IMR-90 (cell line): ENCODE results near the gene COL18A1. TPM values are rescaled to one million over a fixed set of nuclear protein-coding genes. Genes with fewer than 3 reads are reported as not detected.

ENCODE experiments used
- ATAC-seq: fragments of 200-7000 bp; cut with Tn5 transposase; 2 replicates; pipeline ENCODE4 v1.9.1; 2020; ENCODE audit warnings: low read depth, mild to moderate bottlenecking, moderate library complexity
- BruUV-seq: library from RNA; stranded (reverse); fragments of 400-500 nt; replicated peaks from 2 replicates; lab custom pipeline; 2021; lab: Mats Ljungman, UMichigan
- CTCF ChIA-PET: fragments of 300-600 bp; formaldehyde crosslinking; extraction: SDS; loops from one replicate; lab custom pipeline; 2021; ENCODE audit warnings: antibody characterized with exemption; lab: Yijun Ruan, JAX
- POLR2A ChIA-PET: fragments of 300-600 bp; sonication (Branson Sonifier 250); formaldehyde crosslinking; loops from one replicate; lab custom pipeline; 2022; ENCODE audit warnings: antibody characterized with exemption; ENCODE audit not compliant: unreplicated experiment; lab: Charles Lee
- DNase-seq: peaks from one replicate; pipeline ENCODE4 v3.0.0; 2013
- H2AFZ ChIP-seq: replicated peaks from 2 replicates; pipeline ENCODE3; 2013; ENCODE audit warnings: low read length, mild to moderate bottlenecking; ENCODE audit not compliant: poor library complexity
- H2AK5ac ChIP-seq: 2 replicates; pipeline ENCODE4 v1.6.1; 2013; ENCODE audit warnings: low read depth, low read length, inconsistent platforms
- H2AK9ac ChIP-seq: replicated peaks from 2 replicates; pipeline ENCODE3; 2013; ENCODE audit warnings: mild to moderate bottlenecking, low read depth, low read length, moderate library complexity; ENCODE audit not compliant: poor library complexity
- H2BK120ac ChIP-seq: 2 replicates; pipeline ENCODE4 v1.6.1; 2013; ENCODE audit warnings: low read depth, low read length, inconsistent platforms
- H2BK15ac ChIP-seq: 3 replicates; pipeline ENCODE4 v1.6.1; 2013; ENCODE audit warnings: low read depth, low read length, inconsistent platforms
- H2BK20ac ChIP-seq: 2 replicates; pipeline ENCODE4 v1.6.1; 2013; ENCODE audit warnings: low read depth, mild to moderate bottlenecking, inconsistent platforms, low read length, moderate library complexity
- H2BK5ac ChIP-seq: 2 replicates; pipeline ENCODE4 v1.6.1; 2013; ENCODE audit warnings: mild to moderate bottlenecking, low read depth, low read length, inconsistent platforms; ENCODE audit not compliant: poor library complexity, severe bottlenecking
- H3K14ac ChIP-seq: replicated peaks from 2 replicates; pipeline ENCODE4 v1.6.1; 2013; ENCODE audit warnings: low read depth, low read length, inconsistent platforms
- H3K18ac ChIP-seq: 2 replicates; pipeline ENCODE4 v1.6.1; 2013; ENCODE audit warnings: low read depth, low read length, control low read depth
- H3K23ac ChIP-seq: 2 replicates; pipeline ENCODE4 v1.6.1; 2013; ENCODE audit warnings: low read depth, low read length, inconsistent platforms
- H3K27ac ChIP-seq: 2 replicates; pipeline ENCODE4 v1.5.1; 2013; ENCODE audit warnings: mild to moderate bottlenecking, control low read depth, low read length; ENCODE audit not compliant: insufficient read depth
- H3K27me3 ChIP-seq: 2 replicates; pipeline ENCODE4 v1.6.1; 2013; ENCODE audit warnings: low read length; ENCODE audit not compliant: control insufficient read depth, insufficient read depth
- H3K36me3 ChIP-seq: 2 replicates; pipeline ENCODE4 v1.6.1; 2013; ENCODE audit warnings: low read length, mixed read lengths; ENCODE audit not compliant: control insufficient read depth, insufficient read depth
- H3K4ac ChIP-seq: 2 replicates; pipeline ENCODE4 v1.6.1; 2013; ENCODE audit warnings: low read depth, low read length, inconsistent platforms
- H3K4me1 ChIP-seq: 2 replicates; pipeline ENCODE4 v1.6.1; 2013; ENCODE audit warnings: low read length, mixed read lengths; ENCODE audit not compliant: control insufficient read depth, insufficient read depth
- H3K4me2 ChIP-seq: 2 replicates; pipeline ENCODE4 v1.6.1; 2013; ENCODE audit warnings: low read depth, mild to moderate bottlenecking, control low read depth, low read length, moderate library complexity
- H3K4me3 ChIP-seq: 2 replicates; pipeline ENCODE4 v1.5.1; 2013; ENCODE audit warnings: low read depth, mild to moderate bottlenecking, control low read depth, low read length, moderate library complexity; ENCODE audit not compliant: insufficient read depth
- H3K56ac ChIP-seq: 2 replicates; pipeline ENCODE4 v1.6.1; 2013; ENCODE audit warnings: low read length, inconsistent platforms; ENCODE audit not compliant: insufficient read depth; ENCODE audit errors: extremely low read depth
- H3K79me1 ChIP-seq, 2 experiments: 2 replicates each; pipeline ENCODE4 v1.6.1; 2013; ENCODE audit warnings: low read length in 2 of 2, inconsistent platforms in 1 of 2, low read depth in 1 of 2
- H3K9ac ChIP-seq: 2 replicates; pipeline ENCODE4 v1.6.1; 2013; ENCODE audit warnings: low read depth, low read length, control low read depth
- H3K9me1 ChIP-seq: 2 replicates; pipeline ENCODE4 v1.6.1; 2013; ENCODE audit warnings: low read length, inconsistent platforms; ENCODE audit not compliant: insufficient read depth
- H3K9me3 ChIP-seq: 2 replicates; pipeline ENCODE4 v1.6.1; 2013; ENCODE audit warnings: low read length; ENCODE audit not compliant: control insufficient read depth, insufficient read depth
- H4K20me1 ChIP-seq: 2 replicates; pipeline ENCODE4 v1.6.1; 2013; ENCODE audit warnings: low read length, inconsistent platforms; ENCODE audit not compliant: insufficient read depth
- H4K5ac ChIP-seq: 2 replicates; pipeline ENCODE4 v1.6.1; 2013; ENCODE audit warnings: mild to moderate bottlenecking, low read depth, low read length, control low read depth
- H4K8ac ChIP-seq, 2 experiments: 2 replicates each; pipeline ENCODE4 v1.6.1; 2013; ENCODE audit warnings: low read depth in 2 of 2, low read length in 2 of 2, control low read depth in 1 of 2, inconsistent platforms in 1 of 2
- H4K91ac ChIP-seq: 2 replicates; pipeline ENCODE4 v1.6.1; 2013; ENCODE audit warnings: low read depth, low read length, inconsistent platforms; ENCODE audit not compliant: insufficient read depth
- CEBPB ChIP-seq: IDR thresholded peaks from 2 replicates; pipeline ENCODE4 v1.6.1; 2012; ENCODE audit warnings: low read depth, low read length, improper control_type of control experiment
- CHD1 ChIP-seq: IDR thresholded peaks from 2 replicates; pipeline ENCODE4 v1.6.1; 2012; ENCODE audit warnings: low read depth, low read length, improper control_type of control experiment
- CTCF ChIP-seq: conservative IDR thresholded peaks from 2 replicates; pipeline ENCODE4 v1.5.1; 2012; ENCODE audit warnings: mild to moderate bottlenecking, low read depth, low read length, improper control_type of control experiment
- ELK1 ChIP-seq: fragments of 150-350 bp; IDR thresholded peaks from 2 replicates; pipeline ENCODE4 v1.6.1; 2016; ENCODE audit warnings: low read depth, mild to moderate bottlenecking, low read length, moderate library complexity, borderline replicate concordance
- MAFK ChIP-seq: IDR thresholded peaks from 2 replicates; pipeline ENCODE4 v1.6.1; 2012; ENCODE audit warnings: low read depth, low read length, improper control_type of control experiment
- MAZ ChIP-seq: IDR thresholded peaks from 2 replicates; pipeline ENCODE4 v1.6.1; 2012; ENCODE audit warnings: low read depth, mild to moderate bottlenecking, low read length, improper control_type of control experiment, moderate library complexity, borderline replicate concordance
- POLR2A ChIP-seq: IDR thresholded peaks from 2 replicates; pipeline ENCODE4 v1.6.1; 2012; ENCODE audit warnings: mild to moderate bottlenecking, low read depth, low read length
- RCOR1 ChIP-seq: IDR thresholded peaks from 2 replicates; pipeline ENCODE4 v1.6.1; 2012; ENCODE audit warnings: mild to moderate bottlenecking, low read length, improper control_type of control experiment; ENCODE audit not compliant: insufficient replicate concordance
- RFX5 ChIP-seq: IDR thresholded peaks from 2 replicates; pipeline ENCODE4 v1.8.0; 2012; ENCODE audit warnings: low read depth, mild to moderate bottlenecking, low read length, moderate library complexity
- WGBS, 2 experiments: methylation state at CpG; one replicate each; pipeline versions ENCODE4 v1.1.5 to v1.1.7; 2013; ENCODE audit warnings: missing lambda C conversion rate in 2 of 2; ENCODE audit not compliant: insufficient read length in 1 of 2; ENCODE audit errors: extremely low coverage in 2 of 2; 5-methylcytosine and 5-hydroxymethylcytosine counted together
- dilution Hi-C: fragments of 300-500 bp; cut with HindIII; formaldehyde crosslinking; loops from one replicate; pipeline ENCODE4 v1.14.3; 2018; ENCODE audit warnings: low sequenced_read_pairs; ENCODE audit not compliant: unreplicated experiment
- in situ Hi-C: fragments of 300-500 bp; cut with MboI; formaldehyde crosslinking; loops from 3 replicates; pipeline ENCODE4 v1.14.3; 2019; ENCODE audit warnings: low sequenced_read_pairs, inconsistent platforms, mixed read lengths
- intact Hi-C: fragments of 100-400 bp; cut with micrococcal nuclease; formaldehyde crosslinking; loops from 2 replicates; pipeline ENCODE4 v1.10.0; 2022
- polyA plus RNA-seq, 3 experiments: library from polyadenylated mRNA; depleted of rRNA; stranded (reverse); fragments of >200 nt; gene quantifications; 2 replicates each; pipeline ENCODE4 v1.2.3, GENCODE V29; 2012; ENCODE audit warnings: low replicate concordance in 1 of 3
- total RNA-seq: library from RNA; depleted of rRNA; stranded (reverse); fragments of >200 nt; gene quantifications from 2 replicates; pipeline ENCODE4 v1.2.3, GENCODE V29; 2012

The COL18A1 gene
- total and polyA plus RNA-seq, 2 of the 4 experiments (the other 2 are of a cell fraction): 4.3 to 46.7 TPM

GRCh38 chr21:45512626-45513002, 107.6 kb downstream of the COL18A1 start:
- dilution Hi-C loops: no loop called here
- CTCF ChIA-PET: no interaction called here
- TSS peak; percentile 92 for BruUV-seq

More at GRCh38 chr21:45512626-45513002, 107.6 kb downstream of the COL18A1 start:
- no peak overlapping the region for H2BK20ac ChIP-seq
- H3K4me1 ChIP-seq: no peaks in the 10 kb centered on the region
- no peak overlapping the region for H3K18ac ChIP-seq
- H3K79me1 ChIP-seq: peaks cover under 1 to 4% of the 10 kb centered on the region in 2 experiments; a peak in 1 of 4 replicates
- H2AK5ac ChIP-seq: no peak overlapping the region
- no peak overlapping the region for H2BK15ac ChIP-seq
- H3K56ac ChIP-seq: no peak overlapping the region
- H3K27me3 ChIP-seq: no peaks in the 10 kb centered on the region
- H3K9me3 ChIP-seq: no peaks in the 10 kb centered on the region; the same call in 1 of the 2 replicates
- peaks cover 46% of the 10 kb centered on the region for H3K36me3 ChIP-seq
- POLR2A ChIA-PET: no interaction called here
- H3K23ac ChIP-seq: no peak overlapping the region
- H3K9me1 ChIP-seq: peaks cover 7% of the 10 kb centered on the region; the same call in 1 of the 2 replicates
- in situ Hi-C loops: no loop called here
- intact Hi-C loops: no loop called here
- H3K9ac ChIP-seq: no peak overlapping the region
- H2AK9ac ChIP-seq: no peak overlapping the region
- ATAC-seq: no peak
- H3K4me2 ChIP-seq: no peak overlapping the region
- H3K4me3 ChIP-seq: no peak overlapping the region
- H2AFZ ChIP-seq: no peak overlapping the region
- H4K91ac ChIP-seq: no peak overlapping the region
- no peak overlapping the region for H3K4ac ChIP-seq
- peaks cover 12% of the 10 kb centered on the region for H4K20me1 ChIP-seq
- H4K5ac ChIP-seq: no peak overlapping the region
- no peak overlapping the region for H4K8ac ChIP-seq
- no peak overlapping the region for H3K27ac ChIP-seq
- WGBS, 2 experiments: no CpG with 5 or more reads among the region's 8 CpGs
- TF ChIP-seq RCOR1: no peak
- no peak for TF ChIP-seq POLR2A
- no peak for TF ChIP-seq CHD1
- no peak for TF ChIP-seq CTCF
- no peak for TF ChIP-seq MAFK
- no peak for TF ChIP-seq RFX5
- no peak for TF ChIP-seq CEBPB
- no peak for TF ChIP-seq ELK1
- TF ChIP-seq MAZ: no peak
- H2BK120ac ChIP-seq: no peak overlapping the region
- DNase-seq: no peak
- no peak overlapping the region for H3K14ac ChIP-seq
- no peak overlapping the region for H2BK5ac ChIP-seq
